ENCODE results near the gene ANKRD29.
"Not testable (repeated sequence)": the region's sequence is repeated elsewhere in the genome, so short reads cannot be mapped to it uniquely, and the experiment has no call there.

ANKRD29 gene

GRCh38 chr18:23578891-23579653 is 83.6 kb downstream of the ANKRD29 start:
- DNase-seq = peak; percentile 85

GRCh38 chr18:23578067-23578701 is 84.5 kb downstream of the ANKRD29 start:
- DNase-seq = no peak

GRCh38 chr18:23577521-23577920 is 85.2 kb downstream of the ANKRD29 start:
- not testable (repeated sequence) for DNase-seq

- no peak for DNase-seq
Measured at GRCh38 chr18:23575309-23575651, 87.4 kb downstream of the ANKRD29 start.

GRCh38 chr18:23574611-23575308 is 88.0 kb downstream of the ANKRD29 start:
- DNase-seq = peak; percentile 17

GRCh38 chr18:23573626-23574431 is 88.9 kb downstream of the ANKRD29 start:
- peak; percentile 84 for DNase-seq

GRCh38 chr18:23573020-23573419 is 89.7 kb downstream of the ANKRD29 start:
- DNase-seq = no peak

GRCh38 chr18:23572570-23572969 is 90.1 kb downstream of the ANKRD29 start:
- no peak for DNase-seq

GRCh38 chr18:23572012-23572411 is 90.7 kb downstream of the ANKRD29 start:
- no peak for DNase-seq

GRCh38 chr18:23570912-23571504 is 91.7 kb downstream of the ANKRD29 start:
- DNase-seq = no peak

- DNase-seq = no peak
Measured at GRCh38 chr18:23569299-23570063, 93.2 kb downstream of the ANKRD29 start.

- DNase-seq = no peak
Measured at GRCh38 chr18:23568281-23569138, 94.2 kb downstream of the ANKRD29 start.

GRCh38 chr18:23567671-23568070 is 95.0 kb downstream of the ANKRD29 start:
- DNase-seq = no peak

- no peak for DNase-seq
Measured at GRCh38 chr18:23565916-23566547, 96.7 kb downstream of the ANKRD29 start.

- DNase-seq = peak; percentile 81
Measured at GRCh38 chr18:23563377-23564043, 99.2 kb downstream of the ANKRD29 start.

GRCh38 chr18:23560186-23560585 is 102.5 kb downstream of the ANKRD29 start:
- DNase-seq = no peak

- DNase-seq = not testable (repeated sequence)
Measured at GRCh38 chr18:23557511-23557910, 105.2 kb downstream of the ANKRD29 start.

- no peak for DNase-seq
Measured at GRCh38 chr18:23556145-23556780, 106.4 kb downstream of the ANKRD29 start.

- DNase-seq = no peak
Measured at GRCh38 chr18:23553887-23554286, 108.8 kb downstream of the ANKRD29 start.
